GM21515 (cell line): ENCODE data around the gene PTGIS.

Experiments used
- ATAC-seq: cut with Tn5 transposase; IDR thresholded peaks from one replicate; pipeline ENCODE4 v1.9.1; 2021; ENCODE audit not compliant: unreplicated experiment

Gene PTGIS

GRCh38 chr20:49595811-49596561, 28.0 kb upstream of the PTGIS start:
- no peak for ATAC-seq

GRCh38 chr20:49595346-49595745, 27.4 kb upstream of the PTGIS start:
- ATAC-seq = no peak

- ATAC-seq = no peak
Observed at GRCh38 chr20:49594931-49595315, 27.0 kb upstream of the PTGIS start.

- no peak for ATAC-seq
Observed at GRCh38 chr20:49594143-49594930, 26.4 kb upstream of the PTGIS start.

GRCh38 chr20:49593466-49594142, 25.7 kb upstream of the PTGIS start:
- no peak for ATAC-seq

GRCh38 chr20:49592120-49592519, 24.2 kb upstream of the PTGIS start:
- no peak for ATAC-seq

GRCh38 chr20:49591217-49591865, 23.4 kb upstream of the PTGIS start:
- no peak for ATAC-seq

GRCh38 chr20:49590163-49591017, 22.5 kb upstream of the PTGIS start:
- no peak for ATAC-seq

GRCh38 chr20:49589747-49590146, 21.8 kb upstream of the PTGIS start:
- ATAC-seq = no peak

- no peak for ATAC-seq
Observed at GRCh38 chr20:49587111-49587570, 19.2 kb upstream of the PTGIS start.

- ATAC-seq = no peak
Observed at GRCh38 chr20:49585585-49586245, 17.8 kb upstream of the PTGIS start.

GRCh38 chr20:49584418-49585382, 16.8 kb upstream of the PTGIS start:
- no peak for ATAC-seq

GRCh38 chr20:49583669-49584417, 15.9 kb upstream of the PTGIS start:
- no peak for ATAC-seq

GRCh38 chr20:49583343-49583668, 15.4 kb upstream of the PTGIS start:
- no peak for ATAC-seq

- ATAC-seq = no peak
Observed at GRCh38 chr20:49582413-49583334, 14.7 kb upstream of the PTGIS start.

GRCh38 chr20:49581482-49581881, 13.5 kb upstream of the PTGIS start:
- ATAC-seq = no peak

GRCh38 chr20:49580813-49581174, 12.9 kb upstream of the PTGIS start:
- no peak for ATAC-seq
